RWPE2 (cell line): ENCODE measurements around the gene THBS1.
A peak's percentile ranks its signal among the peaks of the same experiment; 100 is the strongest.

Source experiments
- ATAC-seq: fragments of 200-7000 bp; cut with Tn5 transposase; 3 replicates; pipeline ENCODE4 v1.9.1; 2021; ENCODE audit warnings: low read depth
- DNase-seq: peaks from one replicate; pipeline ENCODE4 v3.0.0-alpha.2; 2020; ENCODE audit warnings: low spot score
- H3K27ac ChIP-seq: fragments of 450-650 bp; 2 replicates; pipeline ENCODE4 v1.5.1; 2017; ENCODE audit warnings: mild to moderate bottlenecking; ENCODE audit not compliant: poor library complexity, severe bottlenecking
- H3K27me3 ChIP-seq: fragments of 250-450 bp; sonication (Bioruptor Pico); 2 replicates; pipeline ENCODE4 v1.5.1; 2021; ENCODE audit warnings: mild to moderate bottlenecking, moderate library complexity; ENCODE audit not compliant: insufficient read depth, poor library complexity, severe bottlenecking
- H3K36me3 ChIP-seq: fragments of 250-450 bp; sonication (Bioruptor Pico); 2 replicates; pipeline ENCODE4 v1.5.1; 2020; ENCODE audit warnings: low read depth, mild to moderate bottlenecking, moderate library complexity
- H3K4me1 ChIP-seq: fragments of 250-450 bp; sonication (Bioruptor Pico); 2 replicates; pipeline ENCODE4 v1.5.1; 2021; ENCODE audit warnings: mild to moderate bottlenecking, moderate library complexity; ENCODE audit not compliant: insufficient read depth, poor library complexity, severe bottlenecking
- H3K4me3 ChIP-seq: fragments of 250-450 bp; sonication (Bioruptor Pico); 2 replicates; pipeline ENCODE4 v1.5.1; 2021; ENCODE audit warnings: mild to moderate bottlenecking, moderate library complexity; ENCODE audit not compliant: severe bottlenecking
- H3K9me3 ChIP-seq: fragments of 250-450 bp; sonication (Bioruptor Pico); 2 replicates; pipeline ENCODE4 v1.5.1; 2021; ENCODE audit warnings: mild to moderate bottlenecking, moderate library complexity; ENCODE audit not compliant: severe bottlenecking
- TF ChIP-seq, protein P1 (sequence below): fragments of 450-650 bp; IDR thresholded peaks from one replicate; pipeline ENCODE4 v1.5.1; 2017; ENCODE audit warnings: mild to moderate bottlenecking, moderate library complexity; ENCODE audit not compliant: poor library complexity, severe bottlenecking

Gene THBS1

GRCh38 chr15:39584662-39585388 is 3.9 kb downstream of the THBS1 start:
- Histone ChIP-seq H3K4me3 (no peak overlapping the region), H3K27ac (peak overlapping the region; percentile 95), H3K4me1 (peaks cover 10% of the 10 kb centered on the region)

DNA sequence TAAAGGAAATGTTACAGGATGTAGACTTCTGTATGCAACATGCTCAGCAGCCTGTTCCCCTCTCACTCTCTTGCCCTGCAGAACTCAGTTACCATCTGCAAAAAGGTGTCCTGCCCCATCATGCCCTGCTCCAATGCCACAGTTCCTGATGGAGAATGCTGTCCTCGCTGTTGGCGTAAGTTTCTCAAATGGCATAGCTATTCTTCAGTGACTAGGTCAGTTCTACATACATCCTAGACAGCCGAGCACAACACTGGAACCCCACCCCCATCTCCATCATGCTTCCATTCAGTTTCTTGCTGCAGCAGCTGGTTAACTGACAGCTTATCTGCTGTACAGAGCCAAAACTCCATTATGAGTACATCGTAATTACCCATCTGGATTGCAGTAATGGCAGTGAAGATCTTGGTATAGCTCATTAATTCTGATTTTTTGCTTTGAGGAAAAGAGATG is 4.5 kb downstream of the THBS1 start:
- TF ChIP-seq, protein P1, sequence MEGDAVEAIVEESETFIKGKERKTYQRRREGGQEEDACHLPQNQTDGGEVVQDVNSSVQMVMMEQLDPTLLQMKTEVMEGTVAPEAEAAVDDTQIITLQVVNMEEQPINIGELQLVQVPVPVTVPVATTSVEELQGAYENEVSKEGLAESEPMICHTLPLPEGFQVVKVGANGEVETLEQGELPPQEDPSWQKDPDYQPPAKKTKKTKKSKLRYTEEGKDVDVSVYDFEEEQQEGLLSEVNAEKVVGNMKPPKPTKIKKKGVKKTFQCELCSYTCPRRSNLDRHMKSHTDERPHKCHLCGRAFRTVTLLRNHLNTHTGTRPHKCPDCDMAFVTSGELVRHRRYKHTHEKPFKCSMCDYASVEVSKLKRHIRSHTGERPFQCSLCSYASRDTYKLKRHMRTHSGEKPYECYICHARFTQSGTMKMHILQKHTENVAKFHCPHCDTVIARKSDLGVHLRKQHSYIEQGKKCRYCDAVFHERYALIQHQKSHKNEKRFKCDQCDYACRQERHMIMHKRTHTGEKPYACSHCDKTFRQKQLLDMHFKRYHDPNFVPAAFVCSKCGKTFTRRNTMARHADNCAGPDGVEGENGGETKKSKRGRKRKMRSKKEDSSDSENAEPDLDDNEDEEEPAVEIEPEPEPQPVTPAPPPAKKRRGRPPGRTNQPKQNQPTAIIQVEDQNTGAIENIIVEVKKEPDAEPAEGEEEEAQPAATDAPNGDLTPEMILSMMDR, result no peak
- H3K4me3 ChIP-seq, result no peak overlapping the region
- no peak for DNase-seq
- peaks cover 10% of the 10 kb centered on the region for H3K4me1 ChIP-seq
- peaks cover 95% of the 10 kb centered on the region for H3K36me3 ChIP-seq
- H3K27ac ChIP-seq, result peak overlapping the region; percentile 95
- no peak for ATAC-seq
- no peaks in the 10 kb centered on the region for H3K9me3 ChIP-seq
- H3K27me3 ChIP-seq, result no peaks in the 10 kb centered on the region

More at GRCh38 chr15:39584662-39585388, 3.9 kb downstream of the THBS1 start:
- peaks cover 89% of the 10 kb centered on the region for H3K36me3 ChIP-seq
- DNase-seq (no peak), ATAC-seq (no peak)
- H3K27me3 ChIP-seq, result no peaks in the 10 kb centered on the region
- TF ChIP-seq, protein P1, result no peak
- H3K9me3 ChIP-seq, result no peaks in the 10 kb centered on the region

DNA sequence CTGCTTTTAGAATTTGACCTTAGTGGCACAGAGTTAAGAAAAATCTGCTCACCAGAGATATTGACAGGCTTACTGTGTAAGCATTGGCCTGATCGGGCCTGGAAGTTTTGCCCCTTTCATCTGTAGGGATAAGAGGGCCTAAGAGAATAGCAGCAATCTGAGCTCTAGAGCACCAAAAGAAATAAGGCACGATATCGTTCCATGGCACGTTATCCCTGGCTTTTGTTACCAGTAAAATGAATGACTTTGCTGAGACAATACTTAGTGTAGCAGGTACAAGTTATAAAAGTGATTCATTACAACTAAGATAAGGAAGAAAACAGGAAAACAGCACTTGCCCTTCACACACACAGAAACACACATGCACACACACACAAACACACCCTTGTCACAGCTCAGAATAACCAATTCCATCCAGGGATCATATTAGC is 5.0 kb downstream of the THBS1 start:
- Histone ChIP-seq H3K4me3 (no peak overlapping the region), H3K27ac (peak overlapping the region; percentile 95), H3K9me3 (no peaks in the 10 kb centered on the region), H3K4me1 (peaks cover 10% of the 10 kb centered on the region), H3K36me3 (peaks cover 100% of the 10 kb centered on the region), H3K27me3 (no peaks in the 10 kb centered on the region)
- DNase-seq (no peak), ATAC-seq (no peak)
- TF ChIP-seq, protein P1, result no peak

DNA sequence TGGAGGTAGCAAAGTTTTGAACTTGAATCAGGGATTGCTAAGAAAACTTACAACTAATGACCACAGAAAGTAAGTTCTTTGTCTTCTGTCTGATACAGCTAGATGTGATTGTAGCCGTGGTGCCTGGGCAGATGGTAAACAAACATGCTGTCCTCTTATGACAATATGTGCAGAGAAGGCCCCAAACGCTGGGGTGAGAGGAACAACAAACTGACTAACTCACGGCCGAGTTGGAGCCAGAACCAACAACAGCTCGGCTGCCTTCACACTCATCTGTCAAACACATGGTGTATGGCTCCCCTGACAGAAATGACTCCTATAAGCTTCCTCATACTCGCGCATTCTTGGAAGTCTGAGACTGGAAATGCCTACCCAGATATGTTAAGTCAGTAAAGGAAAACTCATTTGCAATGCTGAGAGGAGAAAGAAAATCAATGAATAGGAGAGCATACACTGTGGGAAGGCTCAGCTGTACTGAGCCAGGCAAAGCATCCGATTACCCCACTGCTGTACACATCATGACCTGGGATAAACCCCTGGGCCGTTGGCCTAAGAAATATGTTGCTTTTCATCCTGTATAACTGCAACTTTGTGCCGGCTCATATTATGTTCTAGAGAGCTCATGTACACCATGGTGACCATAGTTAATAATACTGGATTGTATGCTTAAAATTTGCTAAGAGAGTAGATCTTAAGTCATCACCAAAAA is 5.7 kb downstream of the THBS1 start:
- peaks cover 10% of the 10 kb centered on the region for H3K4me1 ChIP-seq
- peaks cover 100% of the 10 kb centered on the region for H3K36me3 ChIP-seq
- peak overlapping the region; percentile 95 for H3K27ac ChIP-seq
- peak; percentile 2 for ATAC-seq
- no peaks in the 10 kb centered on the region for H3K27me3 ChIP-seq
- no peak overlapping the region for H3K4me3 ChIP-seq
- no peak for DNase-seq
- H3K9me3 ChIP-seq, result no peaks in the 10 kb centered on the region
- TF ChIP-seq, protein P1, result no peak
